Transverse colon (tissue), 4 donors: ENCODE measurements around the gene HMGCL. TPM values are rescaled to one million over a fixed set of nuclear protein-coding genes. Genes with fewer than 3 reads are reported as not detected.
"Not testable (repeated sequence)": the region's sequence is repeated elsewhere in the genome, so short reads cannot be mapped to it uniquely, and the experiment has no call there.

Source experiments
- DNase-seq: peaks from one replicate; pipeline ENCODE4 v3.0.0-alpha.2; 2019
- H3K27ac ChIP-seq, 4 donors: fragments of 200-600 bp; sonication (generic); 2 replicates each; pipeline ENCODE4 v1.5.1; 2016 to 2018; ENCODE audit warnings: inconsistent platforms in 4 of 4
- H3K27me3 ChIP-seq: fragments of 200-600 bp; sonication (generic); 2 replicates; pipeline ENCODE4 v1.5.1; 2017; ENCODE audit warnings: inconsistent platforms
- H3K36me3 ChIP-seq, 4 donors: fragments of 200-600 bp; sonication (generic); 2 replicates each; pipeline ENCODE4 v1.5.1; 2017 to 2019; ENCODE audit warnings: inconsistent platforms in 4 of 4
- H3K4me1 ChIP-seq, 4 donors: fragments of 200-600 bp; sonication (generic); 2 replicates each; pipeline ENCODE4 v1.5.1; 2017 to 2020; ENCODE audit warnings: inconsistent platforms in 4 of 4
- H3K4me3 ChIP-seq, 4 donors: fragments of 200-600 bp; sonication (generic); 1 replicate in 1 of 4; 2 replicates in 3 of 4; pipeline versions ENCODE4 v1.5.1 to v1.6.1; 2017 to 2019; ENCODE audit warnings: inconsistent platforms in 4 of 4
- H3K9me3 ChIP-seq, 2 donors: fragments of 200-600 bp; sonication (generic); 2 replicates each; pipeline ENCODE4 v1.5.1; 2017 to 2019; ENCODE audit warnings: inconsistent platforms in 2 of 2
- CTCF ChIP-seq, 5 experiments: fragments of 200-600 bp in 3 of 5; fragments of 450-650 bp in 2 of 5; sonication (generic) in 3 of 5; IDR thresholded peaks; 1 replicate in 2 of 5; 2 replicates in 3 of 5; pipeline ENCODE4 v1.5.1; 2016 to 2017; ENCODE audit warnings: antibody characterized with exemption in 5 of 5, inconsistent platforms in 3 of 5, mild to moderate bottlenecking in 2 of 5, moderate library complexity in 1 of 5
- EP300 ChIP-seq: sonication (generic); formaldehyde crosslinking; IDR thresholded peaks from one replicate; pipeline ENCODE4 v1.6.1; 2017; ENCODE audit warnings: antibody characterized with exemption, low read depth
- POLR2A ChIP-seq: fragments of 450-650 bp; IDR thresholded peaks from one replicate; pipeline ENCODE4 v1.6.1; 2016; ENCODE audit warnings: antibody characterized with exemption, mild to moderate bottlenecking, moderate library complexity
- POLR2AphosphoS5 ChIP-seq, 3 donors: sonication (generic); formaldehyde crosslinking; IDR thresholded peaks; one replicate each; pipeline ENCODE4 v1.6.1; 2016; ENCODE audit warnings: antibody characterized with exemption in 3 of 3
- WGBS, 2 donors: methylation state at CpG; one replicate each; pipeline ENCODE4 v1.1.5; 2018; ENCODE audit warnings: low coverage in 1 of 2; 5-methylcytosine and 5-hydroxymethylcytosine counted together
- in situ Hi-C, 4 donors: fragments of 200-750 bp; cut with MboI; loops; one replicate each; pipeline versions ENCODE4 v1.15.0 to v1.15.1; 2017; ENCODE audit warnings: low sequenced_read_pairs in 3 of 4, low pct_ligation_motif_present in 1 of 4, low pct_unique_long_range_greater_than_20kb in 1 of 4
- intact Hi-C: fragments of 100-400 bp; cut with DNase I; formaldehyde crosslinking; loops from one replicate; pipeline ENCODE4 v1.15.1; 2023; ENCODE audit warnings: low total_unique reads
- total RNA-seq, 4 donors: library from RNA; depleted of rRNA; stranded (reverse); fragments of >200 nt; gene quantifications; one replicate each; pipeline ENCODE4 v1.1.0, GENCODE V29; 2016

Gene HMGCL
- total RNA-seq, 4 donors from 2014 or later = 59.8 to 83.4 (median 60.7) TPM

GRCh38 chr1:23837908-23838307 is 12.7 kb upstream of the HMGCL start:
- H3K9me3 ChIP-seq = no peaks in the 10 kb centered on the region
- intact Hi-C loops (no loop called here), in situ Hi-C loops (no loop called here)
- peak overlapping the region in 1 of 4 donors; percentile 42 for H3K4me3 ChIP-seq
- 22% methylated on average over 13 of the region's 13 CpGs; no CpG with 5 or more reads in 1 of the 2 donors for WGBS, 2 donors
- H3K4me1 ChIP-seq = peaks cover 0 to 13% (median 7%) of the 10 kb centered on the region in 4 donors
- peaks cover 4% of the 10 kb centered on the region for H3K27me3 ChIP-seq
- peak; percentile 10 for DNase-seq
- no peaks in the 10 kb centered on the region for H3K36me3 ChIP-seq
- TF ChIP-seq CTCF (IDR thresholded peaks at IDR 0.05) = no peak
- no peak for TF ChIP-seq POLR2A
- no peak for TF ChIP-seq EP300
- TF ChIP-seq POLR2AphosphoS5 (IDR thresholded peaks at IDR 0.05) = no peak
- no peak overlapping the region for H3K27ac ChIP-seq

GRCh38 chr1:23836037-23836436 is 10.8 kb upstream of the HMGCL start:
- Histone ChIP-seq H3K4me1 (peaks cover 0 to 13% (median 7%) of the 10 kb centered on the region in 4 donors), H3K36me3 (no peaks in the 10 kb centered on the region), H3K4me3 (no peak overlapping the region), H3K9me3 (no peaks in the 10 kb centered on the region), H3K27ac (no peak overlapping the region), H3K27me3 (peaks cover 4% of the 10 kb centered on the region)
- no peak for DNase-seq
- 65 to 70% methylated on average over 3 of the region's 3 CpGs for WGBS, 2 donors
- TF ChIP-seq POLR2AphosphoS5 (IDR thresholded peaks at IDR 0.05) = no peak
- intact Hi-C loops = no loop called here
- in situ Hi-C loops = no loop called here

- intact Hi-C loops, DNase-seq, H3K4me3 ChIP-seq, H3K27ac ChIP-seq, H3K27me3 ChIP-seq, in situ Hi-C loops, H3K36me3 ChIP-seq, H3K9me3 ChIP-seq: not testable (repeated sequence)
- peaks cover 0 to 13% (median 7%) of the 10 kb centered on the region in 4 donors for H3K4me1 ChIP-seq
- 85 to 88% methylated on average over 5 to 6 of the region's 6 CpGs for WGBS, 2 donors
Measured at GRCh38 chr1:23834156-23834555, 8.9 kb upstream of the HMGCL start.

GRCh38 chr1:23827717-23828116 is 2.5 kb upstream of the HMGCL start:
- no peak for DNase-seq
- H3K27ac ChIP-seq = no peak overlapping the region
- intact Hi-C loops (no loop called here), in situ Hi-C loops (no loop called here)
- H3K9me3 ChIP-seq = no peaks in the 10 kb centered on the region
- H3K4me1 ChIP-seq = peaks cover 0 to 14% (median 7%) of the 10 kb centered on the region in 4 donors
- no peak overlapping the region for H3K4me3 ChIP-seq
- H3K36me3 ChIP-seq = no peaks in the 10 kb centered on the region
- WGBS, 2 donors = 70 to 84% methylated on average over 1 of the region's 1 CpG
- no peaks in the 10 kb centered on the region for H3K27me3 ChIP-seq
- TF ChIP-seq CTCF (IDR thresholded peaks at IDR 0.05) = no peak
- TF ChIP-seq EP300 = no peak
- TF ChIP-seq POLR2A = no peak
- TF ChIP-seq POLR2AphosphoS5 (IDR thresholded peaks at IDR 0.05) = no peak

GRCh38 chr1:23826590-23826989 is 1.4 kb upstream of the HMGCL start:
- WGBS, 2 donors = 97 to 99% methylated on average over 10 to 13 of the region's 13 CpGs
- H3K4me1 ChIP-seq = peaks cover 0 to 14% (median 7%) of the 10 kb centered on the region in 4 donors
- intact Hi-C loops = loop anchor here (1.0 kb wide), 1 partner anchor 37 kb away; no protein-coding TSS in a partner anchor
- H3K9me3 ChIP-seq, in situ Hi-C loops, H3K36me3 ChIP-seq, DNase-seq, H3K27ac ChIP-seq, H3K27me3 ChIP-seq, H3K4me3 ChIP-seq: not testable (repeated sequence)
